ENCODE results near the gene OR10H5.
A peak's percentile ranks its signal among the peaks of the same experiment; 100 is the strongest.
"Not testable (repeated sequence)": the region's sequence is repeated elsewhere in the genome, so short reads cannot be mapped to it uniquely, and the experiment has no call there.

OR10H5 gene

GRCh38 chr19:15812060-15812722, 24.7 kb downstream of the OR10H5 start:
- DNase-seq (ENCODE audit: low read depth): no peak

DNA sequence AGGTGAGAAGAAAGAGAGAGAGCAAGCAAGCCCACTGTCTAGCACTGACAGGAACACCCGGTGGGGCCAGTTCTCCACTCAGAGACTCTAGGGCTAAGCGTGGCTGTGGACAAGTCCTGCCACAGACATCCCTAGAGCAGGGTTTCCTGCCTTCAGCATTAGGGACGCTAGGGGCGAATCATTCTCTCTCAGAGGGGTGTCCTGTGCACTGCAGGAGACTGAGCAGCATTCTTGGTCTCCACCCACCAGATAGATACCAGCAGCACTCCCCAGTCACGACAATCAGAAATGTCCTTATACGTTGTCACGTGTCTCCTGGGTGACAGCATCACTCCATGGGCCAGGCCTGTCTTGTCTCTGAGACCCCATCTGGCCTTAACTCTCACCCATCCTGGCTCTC, 26.5 kb downstream of the OR10H5 start:
- DNase-seq (ENCODE audit: low read depth): no peak

DNA sequence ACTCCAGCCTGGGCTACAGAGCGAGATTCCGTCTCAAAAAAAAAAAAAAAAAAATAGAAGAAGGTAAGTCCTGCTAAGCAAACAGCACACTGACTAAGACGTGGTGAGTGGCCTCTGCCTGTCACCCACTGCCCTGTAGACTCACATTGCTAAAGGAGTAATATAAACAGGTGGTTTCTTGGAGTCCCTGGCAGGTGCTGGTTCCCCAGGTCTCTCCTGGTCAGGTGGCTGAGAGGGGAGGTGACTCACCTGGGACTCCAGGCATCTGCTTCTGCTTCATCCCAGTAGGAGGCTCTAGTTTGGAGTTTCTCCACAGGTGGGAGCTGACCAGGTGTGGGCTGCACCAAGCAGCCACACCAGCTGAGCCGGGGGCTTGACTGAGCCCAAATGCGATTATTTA, 27.8 kb downstream of the OR10H5 start, which contains the start of gene OR10H1:
TSS of gene OR10H1 (minus strand) at position 359 of the 400 bp plus-strand sequence. CDS start 7,627 bp downstream, outside the sequence.
- no peak for DNase-seq (ENCODE audit: low read depth)

DNA sequence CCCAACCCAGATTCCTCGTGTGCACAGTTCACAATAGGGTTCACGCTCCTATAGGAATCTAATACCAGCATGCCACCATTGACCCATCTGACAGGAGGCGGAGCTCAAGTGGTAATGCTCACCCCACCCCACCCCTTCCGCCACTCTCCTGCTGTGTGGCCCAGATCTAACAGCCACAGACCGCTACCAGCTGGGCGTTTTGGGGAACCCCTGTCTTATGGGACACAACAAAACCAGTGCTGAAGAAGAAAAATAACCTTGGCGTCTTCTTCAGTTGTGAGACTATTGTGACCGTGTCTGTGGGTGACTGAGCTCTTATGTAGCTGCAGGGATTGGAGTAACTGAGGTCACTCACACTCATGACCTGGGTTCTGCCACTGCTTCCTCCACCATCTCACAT, 33.2 kb downstream of the OR10H5 start:
- DNase-seq (ENCODE audit: low read depth): no peak

DNA sequence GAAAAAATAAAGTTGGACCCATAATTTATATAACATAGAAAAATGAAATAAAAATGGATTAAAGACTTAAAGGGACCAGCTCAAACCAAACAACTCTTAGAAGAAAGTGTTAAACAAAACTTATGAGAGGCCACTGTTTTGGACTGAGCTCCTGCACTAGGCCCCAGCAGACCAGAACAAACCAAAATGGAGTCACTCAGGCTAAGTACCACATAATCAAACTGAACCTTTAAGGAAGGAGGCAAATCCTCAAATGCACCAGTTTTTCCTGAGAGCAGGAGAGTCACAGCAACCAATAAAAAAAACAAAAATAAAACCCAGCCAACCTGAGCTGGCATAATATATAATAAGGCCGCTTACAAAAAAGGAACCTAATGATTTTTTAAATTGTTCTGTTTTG, 38.3 kb downstream of the OR10H5 start:
- DNase-seq (ENCODE audit: low read depth): no peak

GRCh38 chr19:15828121-15828610, 40.7 kb downstream of the OR10H5 start:
- no peak for DNase-seq (ENCODE audit: low read depth)

DNA sequence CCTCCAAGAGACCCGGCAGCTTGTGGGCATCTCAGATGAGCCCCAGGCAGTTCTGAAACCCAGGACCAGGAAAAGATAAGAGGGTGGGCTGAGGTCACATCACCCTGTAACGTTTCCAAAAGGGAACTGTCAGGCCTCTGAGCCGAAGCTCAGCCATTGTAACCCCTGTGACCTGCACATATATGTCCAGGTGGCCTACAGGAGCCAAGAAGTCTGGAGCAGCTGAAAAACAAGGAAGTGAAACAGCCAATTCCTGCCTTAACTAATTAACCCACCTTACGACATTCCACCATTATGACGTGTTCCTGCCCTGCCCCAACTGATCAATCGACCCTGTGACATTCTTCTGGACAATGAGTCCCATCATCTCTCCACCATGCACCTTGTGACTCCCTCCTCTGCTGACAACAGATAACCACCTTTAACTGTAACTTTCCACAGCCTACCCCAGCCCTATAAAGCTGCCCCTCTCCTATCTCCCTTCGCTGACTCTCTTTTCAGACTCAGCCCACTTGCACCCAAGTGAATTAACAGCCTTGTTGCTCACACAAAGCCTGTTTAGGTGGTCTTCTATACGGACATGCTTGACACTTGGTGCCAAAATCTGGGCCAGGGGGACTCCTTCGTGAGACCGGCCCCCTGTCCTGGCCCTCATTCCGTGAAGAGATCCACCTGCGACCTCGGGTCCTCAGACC, 41.3 kb downstream of the OR10H5 start:
- not testable (repeated sequence) for DNase-seq (ENCODE audit: low read depth)

DNA sequence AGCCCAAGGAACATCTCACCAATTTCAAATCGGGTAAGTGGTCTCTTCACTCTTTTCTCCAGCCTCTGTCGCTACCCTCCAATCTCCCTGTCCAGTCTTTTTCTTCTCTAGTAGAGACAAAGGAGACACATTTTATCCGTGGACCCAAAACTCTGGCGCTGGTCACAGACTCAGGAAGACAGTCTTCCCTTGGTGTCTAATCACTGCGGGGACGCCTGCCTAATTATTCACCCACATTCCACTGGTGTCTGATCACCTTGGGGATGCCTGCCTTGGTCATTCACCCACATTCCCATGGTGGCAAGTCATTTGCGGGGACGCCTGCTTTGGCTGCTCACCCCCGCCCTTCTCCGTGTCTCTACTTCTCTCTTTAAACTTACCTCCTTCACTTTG, 41.8 kb downstream of the OR10H5 start:
- DNase-seq (ENCODE audit: low read depth): no peak

DNA sequence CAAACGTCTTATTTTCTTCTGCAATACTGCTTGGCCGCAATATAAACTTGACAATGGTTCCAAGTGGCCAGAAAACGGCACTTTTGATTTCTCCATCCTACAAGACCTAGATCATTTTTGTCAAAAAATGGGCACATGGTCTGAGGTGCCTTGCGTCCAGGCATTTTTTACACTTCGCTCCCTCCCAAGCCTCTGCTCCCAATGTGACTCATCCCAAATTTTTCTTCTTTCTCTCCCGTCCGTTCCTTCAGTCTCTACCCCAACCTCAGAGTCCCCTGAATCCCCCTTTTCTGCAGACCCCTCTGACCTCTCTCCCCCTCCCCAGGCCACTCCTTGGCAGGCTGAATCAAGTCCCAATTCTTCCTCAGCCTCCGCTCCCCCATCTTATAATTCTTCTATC, 42.3 kb downstream of the OR10H5 start:
- DNase-seq (ENCODE audit: low read depth): no peak

DNA sequence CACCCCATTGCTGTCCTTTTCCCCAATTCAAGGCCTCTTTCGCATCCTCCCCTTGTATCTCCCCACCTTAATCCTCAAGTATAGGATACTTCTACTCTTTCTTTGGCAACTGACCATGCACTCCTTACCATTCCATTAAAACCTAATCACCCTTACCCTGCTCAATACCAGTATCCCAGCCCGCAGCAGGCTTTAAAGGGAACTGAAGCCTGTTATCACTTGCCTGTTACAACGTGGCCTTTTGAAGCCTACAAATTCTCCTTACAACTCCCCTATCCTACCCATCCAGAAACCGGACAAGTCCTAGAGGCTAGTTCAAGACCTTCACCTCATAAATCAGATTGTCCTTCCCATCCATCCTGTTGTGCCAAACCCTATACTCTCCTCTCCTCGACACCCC, 44.2 kb downstream of the OR10H5 start:
- no peak for DNase-seq (ENCODE audit: low read depth)

DNA sequence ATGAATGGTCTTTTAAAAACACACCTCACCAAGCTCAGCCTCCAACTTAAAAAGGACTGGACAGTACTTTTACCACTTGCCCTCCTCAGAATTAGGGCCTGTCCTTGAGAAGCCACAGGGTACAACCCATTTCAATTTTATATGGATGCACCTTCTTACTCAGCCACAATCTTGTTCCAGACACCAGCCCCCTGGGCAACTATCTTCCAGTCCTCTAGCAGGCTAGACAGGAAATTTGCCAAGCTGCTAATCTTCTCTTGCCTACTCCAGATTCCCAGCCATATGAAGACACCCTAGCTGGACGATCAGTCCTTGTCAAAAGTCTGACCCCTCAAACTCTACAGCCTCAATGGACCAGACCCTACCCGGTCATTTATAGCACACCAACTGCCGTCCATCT, 46.8 kb downstream of the OR10H5 start:
- DNase-seq (ENCODE audit: low read depth): not testable (repeated sequence)

GRCh38 chr19:15835565-15836329, 48.3 kb downstream of the OR10H5 start:
- not testable (repeated sequence) for DNase-seq (ENCODE audit: low read depth)

- DNase-seq (ENCODE audit: low read depth): peak; percentile 95
Observed at GRCh38 chr19:15836330-15837220, 49.1 kb downstream of the OR10H5 start.

DNA sequence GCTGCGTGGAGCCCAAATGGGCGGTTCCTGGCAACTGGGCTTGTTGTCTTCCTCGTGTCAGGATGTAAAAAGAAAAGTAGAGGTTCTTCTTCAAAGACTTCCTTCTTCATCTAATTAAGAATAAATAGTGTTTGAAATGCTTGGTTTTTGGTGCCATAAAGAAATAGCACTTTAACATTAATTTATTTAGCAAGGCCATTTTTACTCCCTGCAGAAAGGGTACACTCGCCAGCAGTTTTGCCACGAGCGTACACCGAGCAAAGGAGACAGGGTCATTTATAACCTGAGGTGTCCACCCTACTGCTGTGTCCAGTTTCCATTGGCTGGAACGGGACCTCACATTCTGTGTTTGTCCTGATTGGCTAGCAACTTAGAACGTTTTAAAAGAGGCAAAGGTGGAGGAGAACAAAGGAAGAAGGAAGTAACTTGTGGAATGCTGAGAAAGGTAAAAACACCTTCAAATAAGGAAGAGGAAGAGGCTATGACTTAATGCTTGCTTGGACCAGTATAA, 49.8 kb downstream of the OR10H5 start:
- no peak for DNase-seq (ENCODE audit: low read depth)

DNA sequence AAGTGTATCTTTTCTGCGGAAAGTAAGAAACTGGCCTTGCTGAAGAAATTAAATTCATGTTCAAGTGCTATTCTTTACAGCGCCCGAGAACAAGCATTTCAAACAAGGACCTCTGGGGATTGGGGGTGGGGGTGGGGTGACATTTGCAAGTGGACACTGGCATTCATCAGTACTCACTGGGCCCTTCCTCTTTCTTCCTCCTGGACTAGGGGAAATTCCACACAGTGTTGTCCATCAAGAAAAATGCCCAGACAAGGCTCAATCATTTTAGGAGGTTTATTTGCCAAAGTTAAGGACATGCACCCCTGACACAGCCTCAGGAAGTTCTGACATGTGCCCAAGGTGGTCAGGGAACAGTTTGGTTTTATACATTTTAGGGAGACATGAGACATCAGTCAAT, 50.9 kb downstream of the OR10H5 start:
- no peak for DNase-seq (ENCODE audit: low read depth)

- not testable (repeated sequence) for DNase-seq (ENCODE audit: low read depth)
Observed at GRCh38 chr19:15839888-15840287, 52.4 kb downstream of the OR10H5 start.

- DNase-seq (ENCODE audit: low read depth): no peak
Observed at GRCh38 chr19:15840833-15841232, 53.4 kb downstream of the OR10H5 start.

DNA sequence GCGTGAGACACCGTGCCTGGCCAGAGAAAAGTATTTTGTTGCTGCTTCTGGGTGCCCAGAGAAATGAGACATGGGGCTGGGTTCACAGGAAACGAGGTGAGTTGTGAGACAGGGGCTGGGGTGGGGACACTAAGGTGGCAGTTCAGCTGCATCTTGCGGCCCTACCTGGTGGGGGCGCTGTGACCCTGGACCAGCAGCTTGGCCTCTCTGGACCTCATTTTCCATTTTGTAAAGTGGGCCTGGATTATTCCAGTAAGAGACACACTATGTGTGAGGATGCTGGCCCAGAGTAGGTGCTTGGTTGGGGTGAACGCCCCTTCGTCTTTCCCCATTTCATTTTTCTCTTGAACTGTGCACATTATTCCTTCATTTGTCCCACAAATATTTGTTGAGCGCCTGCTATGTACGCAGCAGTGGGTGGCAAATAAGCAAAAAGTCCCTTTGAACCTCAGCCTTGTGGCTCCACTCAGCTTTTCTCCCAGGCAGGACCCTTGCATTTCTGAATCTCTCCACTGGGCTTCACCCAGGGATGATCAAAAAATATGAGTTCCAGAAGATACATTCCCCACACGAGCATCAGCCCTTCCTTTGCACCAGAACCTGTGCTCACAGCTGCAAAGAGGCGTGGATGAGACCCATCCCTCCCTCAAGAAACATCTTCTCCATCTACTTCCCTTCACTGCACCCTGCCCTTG, 54.6 kb downstream of the OR10H5 start:
- DNase-seq (ENCODE audit: low read depth): no peak

- no peak for DNase-seq (ENCODE audit: low read depth)
Observed at GRCh38 chr19:15843203-15843893, 55.9 kb downstream of the OR10H5 start.

DNA sequence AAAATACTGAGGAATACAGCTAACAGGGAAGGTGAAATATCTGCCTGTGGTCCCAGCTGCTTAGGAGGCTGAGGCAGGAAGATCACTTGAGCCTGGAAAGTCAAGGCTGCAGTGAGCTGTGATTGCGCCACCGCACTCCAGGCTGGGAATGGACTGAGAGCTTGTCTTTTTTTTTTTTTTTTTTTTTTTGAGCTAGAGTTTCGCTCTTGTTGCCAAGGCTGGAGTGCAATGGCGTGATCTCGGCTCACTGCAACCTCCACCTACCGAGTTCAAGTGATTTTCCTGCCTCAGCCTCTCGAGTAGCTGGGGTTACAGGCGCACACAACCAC, 56.4 kb downstream of the OR10H5 start:
- DNase-seq (ENCODE audit: low read depth): not testable (repeated sequence)

Measured in iris pigment epithelial cell (primary cell).